Measurements from ENCODE around the gene DOCK6.
"Not testable (repeated sequence)": the region's sequence is repeated elsewhere in the genome, so short reads cannot be mapped to it uniquely, and the experiment has no call there.

The DOCK6 gene

GRCh38 chr19:11190501-11190900, 71.8 kb downstream of the DOCK6 start:
- DNase-seq (ENCODE audit: low read depth): no peak
- no peak overlapping the region for H3K4me3 ChIP-seq (ENCODE audit: control insufficient read depth, low read depth, low read length)
- TF ChIP-seq, protein P1, sequence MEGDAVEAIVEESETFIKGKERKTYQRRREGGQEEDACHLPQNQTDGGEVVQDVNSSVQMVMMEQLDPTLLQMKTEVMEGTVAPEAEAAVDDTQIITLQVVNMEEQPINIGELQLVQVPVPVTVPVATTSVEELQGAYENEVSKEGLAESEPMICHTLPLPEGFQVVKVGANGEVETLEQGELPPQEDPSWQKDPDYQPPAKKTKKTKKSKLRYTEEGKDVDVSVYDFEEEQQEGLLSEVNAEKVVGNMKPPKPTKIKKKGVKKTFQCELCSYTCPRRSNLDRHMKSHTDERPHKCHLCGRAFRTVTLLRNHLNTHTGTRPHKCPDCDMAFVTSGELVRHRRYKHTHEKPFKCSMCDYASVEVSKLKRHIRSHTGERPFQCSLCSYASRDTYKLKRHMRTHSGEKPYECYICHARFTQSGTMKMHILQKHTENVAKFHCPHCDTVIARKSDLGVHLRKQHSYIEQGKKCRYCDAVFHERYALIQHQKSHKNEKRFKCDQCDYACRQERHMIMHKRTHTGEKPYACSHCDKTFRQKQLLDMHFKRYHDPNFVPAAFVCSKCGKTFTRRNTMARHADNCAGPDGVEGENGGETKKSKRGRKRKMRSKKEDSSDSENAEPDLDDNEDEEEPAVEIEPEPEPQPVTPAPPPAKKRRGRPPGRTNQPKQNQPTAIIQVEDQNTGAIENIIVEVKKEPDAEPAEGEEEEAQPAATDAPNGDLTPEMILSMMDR (conservative IDR thresholded peaks at IDR 0.05; ENCODE audit: control insufficient read depth, insufficient read depth, low read depth, low read length): no peak

DNA sequence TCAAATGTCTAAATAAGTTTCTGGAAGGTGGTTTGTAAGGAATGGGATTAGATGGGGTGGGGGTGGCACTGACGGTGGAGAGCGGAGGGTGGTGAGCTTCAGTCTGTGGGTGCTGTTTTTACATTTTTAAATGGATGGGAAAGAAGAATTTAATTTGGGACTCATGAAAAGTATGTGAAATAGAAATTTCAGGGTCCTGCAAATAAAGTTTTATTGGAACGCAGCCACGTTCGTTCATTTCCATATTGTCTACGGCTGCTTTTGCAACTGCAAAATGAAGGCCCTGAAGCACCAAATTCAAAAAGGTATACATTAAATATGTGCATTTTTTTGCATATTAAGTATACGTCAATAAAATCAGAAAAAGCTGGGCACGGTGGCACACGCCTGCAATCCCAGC, 74.9 kb downstream of the DOCK6 start:
- TF ChIP-seq, protein P1 (conservative IDR thresholded peaks at IDR 0.05; ENCODE audit: control insufficient read depth, insufficient read depth, low read depth, low read length): no peak
- no peak for DNase-seq (ENCODE audit: low read depth)
- no peak overlapping the region for H3K4me3 ChIP-seq (ENCODE audit: control insufficient read depth, low read depth, low read length)

DNA sequence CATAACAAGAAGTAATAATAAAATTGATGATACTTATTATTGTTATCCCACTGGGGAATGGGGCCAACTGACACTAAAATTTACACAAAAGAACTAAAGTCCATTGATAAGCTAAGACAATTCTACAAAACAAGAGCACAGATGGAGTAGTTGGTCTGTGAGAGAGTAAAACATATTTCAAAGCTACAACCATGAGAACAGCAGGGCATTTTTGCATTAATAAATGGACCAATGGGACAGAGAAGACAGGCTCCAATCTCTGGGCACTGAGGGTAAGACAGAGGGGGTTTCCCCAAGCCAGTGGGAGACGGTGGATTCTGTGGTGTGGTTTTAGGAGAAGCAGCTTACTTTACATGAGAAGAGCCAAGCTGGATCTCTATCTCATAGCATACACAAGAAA, 79.3 kb downstream of the DOCK6 start:
- TF ChIP-seq, protein P1 (conservative IDR thresholded peaks at IDR 0.05; ENCODE audit: control insufficient read depth, insufficient read depth, low read depth, low read length): no peak
- no peak for DNase-seq (ENCODE audit: low read depth)
- no peak overlapping the region for H3K4me3 ChIP-seq (ENCODE audit: control insufficient read depth, low read depth, low read length)

- no peak for DNase-seq (ENCODE audit: low read depth)
Measured at GRCh38 chr19:11181488-11181887, 80.8 kb downstream of the DOCK6 start.

GRCh38 chr19:11180975-11181374, 81.3 kb downstream of the DOCK6 start:
- H3K4me3 ChIP-seq (ENCODE audit: control insufficient read depth, low read depth, low read length); DNase-seq (ENCODE audit: low read depth): not testable (repeated sequence)

More at GRCh38 chr19:11181488-11181887, 80.8 kb downstream of the DOCK6 start:
- TF ChIP-seq, protein P1 (conservative IDR thresholded peaks at IDR 0.05; ENCODE audit: control insufficient read depth, insufficient read depth, low read depth, low read length): no peak
- no peak overlapping the region for H3K4me3 ChIP-seq (ENCODE audit: control insufficient read depth, low read depth, low read length)

- DNase-seq (ENCODE audit: low read depth): peak; percentile 40
- no peak overlapping the region for H3K4me3 ChIP-seq (ENCODE audit: control insufficient read depth, low read depth, low read length)
- TF ChIP-seq, protein P1 (conservative IDR thresholded peaks at IDR 0.05; ENCODE audit: control insufficient read depth, insufficient read depth, low read depth, low read length): no peak
Measured at GRCh38 chr19:11180346-11180745, 82.0 kb downstream of the DOCK6 start.

- DNase-seq (ENCODE audit: low read depth): no peak
- H3K4me3 ChIP-seq (ENCODE audit: control insufficient read depth, low read depth, low read length): no peak overlapping the region
- TF ChIP-seq, protein P1 (conservative IDR thresholded peaks at IDR 0.05; ENCODE audit: control insufficient read depth, insufficient read depth, low read depth, low read length): no peak
Measured at GRCh38 chr19:11179716-11180297, 82.5 kb downstream of the DOCK6 start.

- not testable (repeated sequence) for DNase-seq (ENCODE audit: low read depth); H3K4me3 ChIP-seq (ENCODE audit: control insufficient read depth, low read depth, low read length)
Measured at GRCh38 chr19:11179145-11179465, 83.2 kb downstream of the DOCK6 start.
